H7 (cell line): ENCODE measurements around the gene CRYBG2. TPM values are rescaled to one million over a fixed set of nuclear protein-coding genes. Genes with fewer than 3 reads are reported as not detected.

Experiments
- DNase-seq: peaks from one replicate; pipeline ENCODE4 v3.0.0; 2012
- H3K27me3 ChIP-seq: 2 replicates; pipeline ENCODE4 v1.6.0; 2011; ENCODE audit warnings: mild to moderate bottlenecking, low read length; ENCODE audit not compliant: control insufficient read depth, insufficient read depth
- H3K36me3 ChIP-seq: replicated peaks from 2 replicates; pipeline ENCODE4 v1.5.1; 2011; ENCODE audit warnings: low read length; ENCODE audit not compliant: control insufficient read depth, insufficient read depth
- H3K4me3 ChIP-seq: 2 replicates; pipeline ENCODE4 v1.5.1; 2011; ENCODE audit warnings: low read depth, mild to moderate bottlenecking, control low read depth, low read length, moderate library complexity; ENCODE audit not compliant: insufficient read depth
- total RNA-seq: library from RNA; depleted of rRNA; stranded (reverse); fragments of >200 nt; shearing (Covaris generic); gene quantifications from 2 replicates; pipeline ENCODE4 v1.2.3, GENCODE V29; 2014

Gene CRYBG2
- total RNA-seq, 1 experiment from 2014 or later, result 7.9 TPM

DNA sequence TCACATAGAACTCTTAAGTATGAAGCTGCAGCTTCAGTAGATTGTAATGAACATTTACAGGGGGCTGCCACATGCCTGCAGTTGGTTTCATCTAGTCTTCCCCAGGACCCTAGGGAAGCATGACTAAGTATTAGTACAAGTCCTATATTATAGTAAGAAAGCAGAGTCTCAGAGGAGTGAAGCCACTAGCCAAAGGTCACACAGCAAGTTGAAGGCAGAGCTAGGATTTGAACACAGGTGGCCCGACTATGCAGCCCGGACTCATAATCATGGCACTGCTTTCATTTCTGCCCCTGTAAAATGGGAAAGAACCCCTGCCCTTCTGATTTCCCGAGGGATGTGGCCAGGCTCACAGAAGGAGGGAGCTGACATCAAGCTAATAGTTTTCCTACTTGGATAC is 8.4 kb upstream of the CRYBG2 start:
- Histone ChIP-seq H3K4me3 (no peak overlapping the region), H3K27me3 (peaks cover 21% of the 10 kb centered on the region), H3K36me3 (no peaks in the 10 kb centered on the region)
- peak; percentile 4 for DNase-seq

DNA sequence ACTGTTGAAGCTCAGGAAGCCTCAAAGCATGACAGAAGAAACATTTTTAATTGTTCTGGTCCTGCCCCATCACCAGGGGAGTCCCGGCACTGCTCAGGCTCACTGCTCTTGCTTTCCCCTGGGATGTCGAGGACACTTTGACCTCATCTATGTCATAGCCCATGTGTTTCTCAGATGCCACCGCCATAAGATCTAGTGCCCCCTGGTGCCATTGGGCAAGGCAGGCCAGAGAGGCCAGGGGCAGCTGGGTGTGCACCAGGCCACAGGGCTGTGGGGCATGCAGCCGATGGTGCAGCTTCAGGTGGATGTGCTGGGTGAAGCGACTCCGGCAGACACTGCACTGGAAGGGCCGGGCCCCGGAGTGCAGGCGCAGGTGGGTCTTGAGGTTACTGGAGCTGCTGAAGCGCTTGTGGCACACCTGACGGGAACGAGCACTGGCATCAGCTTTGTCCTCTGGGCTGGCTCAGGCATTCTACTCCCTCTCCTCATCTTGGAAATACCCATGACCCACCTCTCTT is 7.7 kb upstream of the CRYBG2 start:
- Histone ChIP-seq H3K27me3 (peaks cover 21% of the 10 kb centered on the region), H3K36me3 (no peaks in the 10 kb centered on the region), H3K4me3 (no peak overlapping the region)
- DNase-seq, result peak; percentile 54

DNA sequence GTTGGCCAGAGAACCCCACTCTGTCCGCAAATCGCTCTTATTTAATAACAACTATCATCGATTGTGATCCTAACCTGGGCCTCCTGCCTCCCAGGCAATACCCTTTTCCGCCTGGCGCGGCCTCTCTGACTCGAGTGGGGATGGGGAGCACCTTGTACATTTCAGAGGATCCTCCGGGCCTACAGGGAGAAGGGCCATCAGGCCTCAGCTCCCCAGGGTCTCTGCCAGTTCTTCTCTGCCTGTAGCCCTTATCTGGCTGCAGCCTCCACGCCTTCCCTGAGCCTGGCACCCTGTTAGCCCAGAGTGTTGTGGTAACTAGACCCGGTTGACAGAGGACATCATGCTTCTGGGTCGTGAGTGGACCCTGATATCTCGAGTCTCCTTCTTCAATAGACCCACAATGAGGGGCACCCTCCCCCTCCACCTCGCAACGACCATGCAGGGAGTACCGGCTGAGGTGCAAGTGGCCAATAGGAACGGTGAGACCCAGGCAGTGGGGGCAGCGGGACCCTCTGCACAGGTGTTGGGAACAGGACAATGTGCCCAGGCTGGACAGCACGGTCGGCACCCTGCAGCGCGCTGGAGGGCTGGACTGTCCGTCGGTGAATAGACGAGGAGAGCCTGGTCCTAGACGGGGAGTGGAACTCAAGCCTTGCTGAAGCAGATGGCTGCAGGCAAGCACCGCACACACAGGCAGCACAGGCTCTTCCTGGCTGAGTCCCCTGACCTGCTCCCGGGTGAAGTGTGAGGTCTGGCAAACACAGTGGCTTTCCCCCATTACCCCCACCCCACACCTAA is 7.1 kb upstream of the CRYBG2 start:
- Histone ChIP-seq H3K4me3 (peak overlapping the region; percentile 66), H3K27me3 (peaks cover 21% of the 10 kb centered on the region), H3K36me3 (no peaks in the 10 kb centered on the region)
- DNase-seq, result peak; percentile 61

DNA sequence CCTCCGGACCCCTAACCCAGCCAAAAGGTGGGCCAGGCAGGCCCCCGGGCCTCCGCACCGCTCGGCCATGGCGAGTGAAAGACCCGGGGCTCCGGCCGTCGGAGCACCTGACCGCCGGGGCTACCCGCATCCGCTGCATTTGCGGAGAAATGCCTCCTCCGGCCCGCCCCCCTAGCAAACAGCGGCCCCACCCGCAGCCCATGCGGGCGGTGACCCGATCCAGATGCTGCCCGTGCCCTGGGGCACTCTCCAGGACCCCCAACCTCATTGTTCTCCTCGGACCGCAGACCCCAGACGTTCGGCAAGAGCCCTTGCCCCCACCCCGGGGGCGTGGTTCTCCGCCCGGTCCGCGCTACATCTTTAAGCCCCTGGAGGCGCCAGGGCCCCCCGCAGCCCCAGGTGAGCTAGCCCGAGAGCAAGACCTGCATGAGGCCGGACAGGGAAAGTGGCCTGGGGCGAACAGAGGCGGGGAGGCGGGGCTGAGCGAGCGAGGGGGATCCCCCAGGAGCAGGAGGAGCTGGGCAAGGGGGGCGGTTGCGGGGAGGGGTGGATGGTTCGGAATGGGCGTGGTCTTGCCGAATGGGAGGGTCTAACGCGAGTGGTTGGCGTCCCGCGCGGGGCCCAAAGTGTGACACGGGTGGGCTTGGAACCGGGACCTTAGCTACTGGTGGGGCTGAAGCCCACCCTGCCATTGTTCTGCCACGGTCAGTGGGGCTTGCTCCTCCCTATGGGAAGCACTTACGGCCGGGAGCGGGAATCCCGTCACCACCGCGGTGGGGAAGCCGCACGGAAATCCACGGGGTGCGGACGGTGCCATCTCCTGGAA is 6.3 kb upstream of the CRYBG2 start:
- no peaks in the 10 kb centered on the region for H3K36me3 ChIP-seq
- peak overlapping the region; percentile 66 for H3K4me3 ChIP-seq
- H3K27me3 ChIP-seq, result peaks cover 21% of the 10 kb centered on the region
- DNase-seq, result peak; percentile 96

DNA sequence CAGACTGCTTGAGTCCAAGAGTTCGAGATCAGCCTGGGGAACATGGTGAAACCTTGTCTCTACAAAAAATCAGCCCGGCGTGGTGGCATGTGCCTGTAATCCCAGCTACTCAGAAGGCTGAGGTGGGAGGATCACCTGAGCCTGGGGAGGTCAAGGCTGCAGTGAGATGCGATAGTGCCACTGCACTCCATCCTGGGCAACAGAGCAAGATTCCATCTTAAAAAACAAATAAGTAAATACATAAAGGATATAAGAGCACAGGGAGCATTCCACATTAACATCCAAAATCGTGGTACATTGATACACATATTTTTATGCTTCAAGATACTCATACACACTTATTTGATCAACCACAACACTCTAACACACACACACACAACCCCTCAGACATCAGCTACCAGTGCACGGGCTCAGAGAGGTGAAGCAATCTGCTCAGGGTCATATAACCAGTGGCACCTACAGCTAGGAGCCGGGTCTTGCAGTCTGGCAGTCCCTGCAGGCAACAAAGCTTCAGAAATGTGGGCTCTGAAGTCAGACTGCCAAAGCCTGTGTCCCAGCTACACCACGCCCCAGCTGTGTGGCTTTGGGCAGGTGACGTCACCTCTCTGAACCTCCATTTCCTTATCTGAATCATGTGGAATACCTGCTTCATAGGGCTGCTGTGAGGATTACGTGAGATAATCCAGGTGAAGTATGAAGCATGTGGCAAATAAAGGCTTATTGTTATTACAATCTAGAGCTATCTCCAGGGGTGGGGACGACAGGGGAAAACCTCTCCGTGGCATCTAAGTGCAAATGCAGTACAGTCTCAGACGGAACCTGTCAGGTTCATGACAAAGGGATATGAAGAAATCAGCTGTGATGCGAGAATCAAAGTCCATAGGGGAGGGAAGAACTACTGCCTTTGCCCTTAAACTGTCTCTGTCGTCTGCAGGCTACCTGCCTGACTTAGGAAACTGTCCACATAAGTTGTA is 4.8 kb upstream of the CRYBG2 start:
- H3K4me3 ChIP-seq, result no peak overlapping the region
- no peaks in the 10 kb centered on the region for H3K36me3 ChIP-seq
- peak; percentile 74 for DNase-seq
- H3K27me3 ChIP-seq, result peaks cover 16% of the 10 kb centered on the region

DNA sequence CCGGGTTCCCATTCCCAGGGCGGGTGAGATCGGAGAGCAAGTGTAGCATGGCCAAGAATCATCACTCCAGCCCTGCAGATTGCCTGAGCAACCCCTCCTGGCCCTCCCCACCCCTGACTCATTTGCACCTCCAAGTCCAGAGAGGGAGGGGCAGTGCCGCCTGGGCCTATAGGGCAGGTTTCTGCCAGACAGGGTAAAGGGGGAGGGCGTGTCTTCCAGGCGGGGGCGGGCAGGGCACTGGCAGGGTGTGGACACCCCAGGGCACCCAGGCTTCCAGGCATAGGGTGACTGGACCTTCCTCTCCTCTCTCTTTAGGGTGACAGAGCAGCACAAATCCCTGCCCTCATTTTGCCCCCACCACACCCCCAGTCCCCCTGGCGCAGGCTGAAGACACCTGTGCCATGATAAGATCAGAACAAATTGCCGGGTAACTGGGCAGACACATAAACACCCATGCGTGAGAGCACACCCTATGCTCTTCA is 3.2 kb upstream of the CRYBG2 start:
- peak; percentile 64 for DNase-seq
- H3K4me3 ChIP-seq, result no peak overlapping the region
- peaks cover 16% of the 10 kb centered on the region for H3K27me3 ChIP-seq
- H3K36me3 ChIP-seq, result no peaks in the 10 kb centered on the region

DNA sequence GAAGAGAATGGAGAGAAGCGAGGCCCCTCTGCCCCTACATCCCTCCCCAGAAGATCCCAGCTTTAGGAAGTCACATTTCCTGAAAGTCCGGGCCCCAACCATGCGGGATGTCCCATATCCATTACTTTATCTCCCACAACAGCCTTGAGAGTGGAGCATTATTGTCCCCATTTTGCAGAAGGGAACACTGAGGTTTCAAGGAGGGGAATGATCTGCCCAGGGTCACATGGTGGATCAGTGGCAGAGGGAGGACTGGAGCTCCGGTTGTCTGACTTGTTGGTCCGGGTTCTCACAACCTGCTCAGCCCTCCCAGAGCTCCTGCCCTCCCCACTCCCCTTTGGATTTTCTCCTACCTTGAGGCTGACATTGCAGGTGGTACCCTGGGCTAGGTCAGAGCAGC is 2.2 kb upstream of the CRYBG2 start:
- DNase-seq, result no peak
- Histone ChIP-seq H3K36me3 (no peaks in the 10 kb centered on the region), H3K27me3 (peaks cover 16% of the 10 kb centered on the region), H3K4me3 (no peak overlapping the region)

DNA sequence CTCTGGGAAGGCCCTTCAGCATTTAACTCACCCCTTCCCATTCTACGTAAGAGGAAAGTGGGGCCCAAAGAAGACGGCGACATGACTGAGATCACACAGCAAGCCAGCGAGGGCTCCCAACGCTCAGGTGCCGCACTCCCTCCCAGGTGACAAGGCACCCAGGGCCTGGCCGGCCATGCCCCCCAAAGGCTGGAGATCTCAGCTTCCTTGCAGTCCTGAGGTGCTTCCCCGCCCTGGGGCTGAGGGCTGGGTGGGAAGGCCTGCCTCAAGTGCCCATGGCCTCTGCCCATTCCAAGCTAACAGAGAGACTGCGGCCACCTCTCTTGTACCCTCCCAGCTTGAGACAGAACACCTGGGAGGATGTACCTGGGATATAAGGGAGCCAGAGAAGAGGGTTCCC is 1.0 kb upstream of the CRYBG2 start:
- Histone ChIP-seq H3K36me3 (no peaks in the 10 kb centered on the region), H3K4me3 (no peak overlapping the region), H3K27me3 (peaks cover 5% of the 10 kb centered on the region)
- peak; percentile 38 for DNase-seq

DNA sequence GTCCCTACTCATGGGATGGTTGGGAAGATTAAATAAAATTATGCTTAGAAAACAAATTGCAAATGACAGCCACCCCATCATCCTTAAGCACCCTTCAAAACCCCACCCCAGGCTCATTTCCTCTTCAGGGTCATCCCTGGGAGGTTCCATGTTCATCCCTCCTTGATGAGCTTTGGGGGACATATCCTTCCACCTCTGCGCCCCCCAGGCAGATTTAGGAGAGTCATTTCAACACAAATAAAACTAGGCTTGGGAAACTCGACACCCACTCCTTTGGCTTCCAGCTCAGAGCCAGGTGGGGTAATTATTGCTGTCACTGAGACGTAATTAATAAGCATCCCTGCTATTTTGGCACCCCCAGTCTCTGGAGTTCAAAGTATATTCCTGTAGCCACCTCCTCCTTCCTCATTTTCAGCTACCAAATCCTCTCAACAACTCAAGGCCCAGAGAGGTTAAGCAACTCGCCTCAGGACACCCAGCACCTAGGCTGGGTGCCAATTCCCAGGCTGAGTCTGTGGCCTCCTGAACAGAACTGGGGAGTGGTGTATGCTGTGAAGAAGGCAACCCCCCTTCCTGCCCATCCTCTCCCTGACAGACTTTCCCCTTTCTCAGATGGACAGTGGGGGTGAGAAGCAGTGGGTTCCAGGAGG is 595 bp downstream of the CRYBG2 start:
- peak; percentile 11 for DNase-seq
- no peaks in the 10 kb centered on the region for H3K27me3 ChIP-seq
- no peaks in the 10 kb centered on the region for H3K36me3 ChIP-seq
- no peak overlapping the region for H3K4me3 ChIP-seq

DNA sequence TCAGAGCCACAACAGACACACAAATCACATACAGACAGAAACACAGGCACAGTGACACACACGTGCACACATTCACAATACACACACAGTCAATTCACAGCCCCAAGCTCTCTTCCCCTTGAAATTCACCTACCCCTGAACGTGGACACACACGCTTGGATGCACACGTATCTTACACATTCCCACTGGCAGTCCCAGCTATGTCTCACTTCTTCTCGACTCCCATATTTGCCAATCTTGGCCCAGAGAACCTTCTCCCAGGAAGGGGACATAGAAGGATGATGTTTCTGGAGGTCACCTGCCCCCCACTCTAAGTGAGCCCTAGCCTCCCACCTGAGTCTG is 1.6 kb downstream of the CRYBG2 start:
- no peak for DNase-seq
- H3K27me3 ChIP-seq, result no peaks in the 10 kb centered on the region
- no peaks in the 10 kb centered on the region for H3K36me3 ChIP-seq
- no peak overlapping the region for H3K4me3 ChIP-seq

DNA sequence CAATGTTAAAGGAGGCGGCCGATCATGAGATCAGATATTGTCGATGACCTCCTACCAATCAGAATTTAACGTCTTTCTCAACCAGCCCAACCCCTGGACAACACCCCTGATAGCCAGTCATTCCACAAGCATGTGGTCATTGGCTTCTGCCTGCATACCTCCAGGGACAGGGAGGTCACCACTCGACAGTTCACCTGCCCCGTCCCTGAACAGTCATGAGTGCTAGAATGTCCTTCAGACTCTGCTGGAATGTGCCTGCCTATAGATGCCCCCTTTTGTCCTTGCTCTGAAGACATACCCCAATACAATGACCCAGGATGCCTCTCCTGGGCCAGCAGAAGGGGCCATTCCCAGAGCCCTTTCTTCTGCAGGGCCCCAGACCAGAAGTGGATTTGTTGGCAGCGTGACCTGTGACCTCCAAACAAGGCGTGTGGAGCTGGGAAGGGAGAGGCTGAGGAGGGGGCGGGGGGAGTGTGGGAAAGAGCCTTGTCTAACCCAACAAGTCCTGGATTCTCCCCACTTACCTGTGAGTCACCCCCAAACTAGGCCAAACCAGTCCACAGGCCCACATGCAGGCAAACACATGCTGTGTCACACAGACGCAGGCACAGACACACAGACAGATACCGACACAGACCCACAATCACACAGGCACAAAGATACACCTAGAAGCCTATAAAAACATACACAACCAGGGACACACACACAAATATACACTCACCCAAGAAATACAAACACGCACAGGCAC is 2.2 kb downstream of the CRYBG2 start:
- DNase-seq, result peak; percentile 16
- Histone ChIP-seq H3K4me3 (no peak overlapping the region), H3K27me3 (no peaks in the 10 kb centered on the region), H3K36me3 (no peaks in the 10 kb centered on the region)

DNA sequence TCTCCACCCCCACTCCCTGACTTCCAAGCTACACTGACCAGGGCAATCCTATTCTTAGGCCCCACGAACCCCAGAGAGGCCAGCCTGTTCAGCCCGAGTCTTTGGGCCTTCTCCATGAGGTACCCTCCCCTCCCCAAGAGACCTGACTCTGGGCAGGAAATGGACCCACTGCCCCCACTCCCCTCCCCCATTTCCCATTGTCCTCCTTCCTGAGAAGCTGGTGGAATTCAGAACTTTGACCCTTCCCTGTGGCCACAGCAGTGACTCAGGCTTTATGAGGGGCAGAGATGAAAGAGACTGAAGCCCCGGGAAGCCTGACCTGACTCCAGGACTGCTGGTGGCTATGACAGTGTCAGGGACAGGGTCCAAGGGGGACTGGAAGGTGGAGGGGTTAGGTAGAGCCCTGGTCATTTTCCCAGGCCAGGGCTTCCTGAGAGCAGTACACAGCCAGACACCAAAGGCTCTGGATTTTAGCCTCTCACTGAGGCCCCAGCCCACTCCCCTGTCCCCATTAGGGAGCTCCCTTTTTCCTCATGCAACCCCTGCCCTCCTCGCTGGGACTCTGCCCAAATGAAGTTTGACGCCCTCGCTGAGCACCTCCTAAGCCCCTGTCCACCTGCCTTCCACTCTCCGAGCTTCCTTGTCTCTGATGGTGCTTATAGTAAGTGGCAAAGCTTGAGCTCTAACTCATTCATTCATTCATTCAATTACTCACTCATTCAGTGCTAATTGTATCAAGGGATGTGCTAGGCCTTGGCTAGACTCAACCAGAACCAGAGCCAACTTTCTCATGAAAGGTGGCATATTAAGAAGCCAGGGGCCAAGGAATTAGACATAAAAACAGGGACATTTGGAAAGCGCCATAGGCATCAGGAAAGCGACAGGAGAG is 3.0 kb downstream of the CRYBG2 start:
- Histone ChIP-seq H3K4me3 (no peak overlapping the region), H3K36me3 (no peaks in the 10 kb centered on the region), H3K27me3 (no peaks in the 10 kb centered on the region)
- peak; percentile 45 for DNase-seq
